HG03095 (cell line): ENCODE data around the gene NEURL4.

ENCODE experiments used
- ATAC-seq: cut with Tn5 transposase; IDR thresholded peaks from one replicate; pipeline ENCODE4 v1.9.1; 2021; ENCODE audit warnings: moderate library complexity; ENCODE audit not compliant: unreplicated experiment

The NEURL4 gene

GRCh38 chr17:7324438-7324779 is 4.7 kb downstream of the NEURL4 start:
- ATAC-seq, result no peak

GRCh38 chr17:7323731-7324437 is 5.3 kb downstream of the NEURL4 start:
- ATAC-seq, result no peak

- no peak for ATAC-seq
Observed at GRCh38 chr17:7322520-7323194, 6.5 kb downstream of the NEURL4 start.

GRCh38 chr17:7321466-7321865 is 7.7 kb downstream of the NEURL4 start:
- ATAC-seq, result no peak

- ATAC-seq, result no peak
Observed at GRCh38 chr17:7318121-7318860, 10.8 kb downstream of the NEURL4 start.

- ATAC-seq, result no peak
Observed at GRCh38 chr17:7317161-7317803, 11.9 kb downstream of the NEURL4 start.

- ATAC-seq, result no peak
Observed at GRCh38 chr17:7315570-7316235, 13.4 kb downstream of the NEURL4 start.

GRCh38 chr17:7314719-7315569 is 14.2 kb downstream of the NEURL4 start, which contains the start of gene GPS2:
Gene GPS2, minus strand, starts transcription at chr17:7315360. Its CDS starts 308 bp downstream, at chr17:7315052.
- ATAC-seq, result peak; percentile 59

GRCh38 chr17:7313890-7314718 is 15.0 kb downstream of the NEURL4 start:
- no peak for ATAC-seq

GRCh38 chr17:7313088-7313889 is 15.8 kb downstream of the NEURL4 start:
- ATAC-seq, result no peak

GRCh38 chr17:7312432-7313087 is 16.6 kb downstream of the NEURL4 start:
- ATAC-seq, result no peak

GRCh38 chr17:7311110-7311705 is 17.9 kb downstream of the NEURL4 start:
- ATAC-seq, result no peak

GRCh38 chr17:7309628-7310027 is 19.5 kb downstream of the NEURL4 start:
- ATAC-seq, result no peak

- ATAC-seq, result no peak
Observed at GRCh38 chr17:7308625-7309433, 20.3 kb downstream of the NEURL4 start.

GRCh38 chr17:7307686-7308624 is 21.2 kb downstream of the NEURL4 start:
- no peak for ATAC-seq
